ENCODE results near the gene OSBPL7. TPM values are rescaled to one million over a fixed set of nuclear protein-coding genes. Genes with fewer than 3 reads are reported as not detected.

OSBPL7 gene
- total RNA-seq, 1 donor from 2014 or later, result 5.6 TPM

- H3K27ac ChIP-seq, result no peak overlapping the region
- peak in 1 of 2 donors; percentile 72 for DNase-seq (ENCODE audit: extremely low spot score in 2 of 2)
- TF ChIP-seq POLR2A (IDR thresholded peaks at IDR 0.05), result no peak
- no peak for TF ChIP-seq POLR2AphosphoS5 (IDR thresholded peaks at IDR 0.05; ENCODE audit: insufficient read depth in 1 of 2, low read depth in 1 of 2)
- TF ChIP-seq CTCF (IDR thresholded peaks at IDR 0.05), result no peak
- intact Hi-C loops (cut with DNase I), result no loop called here
- no peaks in the 10 kb centered on the region for H3K36me3 ChIP-seq
- H3K4me3 ChIP-seq, result no peak overlapping the region
- H3K27me3 ChIP-seq, result no peaks in the 10 kb centered on the region
- no peaks in the 10 kb centered on the region for H3K4me1 ChIP-seq
- H3K9me3 ChIP-seq, result no peaks in the 10 kb centered on the region
Measured at GRCh38 chr17:47801176-47801765, 20.3 kb downstream of the OSBPL7 start.

- DNase-seq (ENCODE audit: extremely low spot score in 2 of 2), result peak; percentile 72 to 85
- Histone ChIP-seq H3K27me3 (no peaks in the 10 kb centered on the region), H3K4me1 (no peaks in the 10 kb centered on the region), H3K27ac (no peak overlapping the region), H3K9me3 (no peaks in the 10 kb centered on the region), H3K4me3 (no peak overlapping the region), H3K36me3 (no peaks in the 10 kb centered on the region)
- TF ChIP-seq POLR2AphosphoS5 (IDR thresholded peaks at IDR 0.05; ENCODE audit: insufficient read depth in 1 of 2, low read depth in 1 of 2), result no peak
- no peak for TF ChIP-seq POLR2A (IDR thresholded peaks at IDR 0.05)
- no peak for TF ChIP-seq CTCF (IDR thresholded peaks at IDR 0.05)
- intact Hi-C loops (cut with DNase I), result no loop called here
Measured at GRCh38 chr17:47800686-47801085, 20.9 kb downstream of the OSBPL7 start.

- intact Hi-C loops (cut with DNase I), result no loop called here
- Histone ChIP-seq H3K36me3 (no peaks in the 10 kb centered on the region), H3K27ac (no peak overlapping the region)
Measured at GRCh38 chr17:47797797-47798196, 23.8 kb downstream of the OSBPL7 start.

GRCh38 chr17:47792979-47793378 lies 28.6 kb downstream of the OSBPL7 start:
- no peak overlapping the region for H3K4me3 ChIP-seq
- no peak for DNase-seq (ENCODE audit: extremely low spot score in 2 of 2)
- no peak overlapping the region for H3K27ac ChIP-seq
- intact Hi-C loops (cut with DNase I), result no loop called here
- no peaks in the 10 kb centered on the region for H3K9me3 ChIP-seq
- TF ChIP-seq POLR2AphosphoS5 (IDR thresholded peaks at IDR 0.05; ENCODE audit: insufficient read depth in 1 of 2, low read depth in 1 of 2) (no peak), POLR2A (IDR thresholded peaks at IDR 0.05) (no peak), CTCF (IDR thresholded peaks at IDR 0.05) (no peak)
- H3K4me1 ChIP-seq, result peaks cover 10% of the 10 kb centered on the region
- no peaks in the 10 kb centered on the region for H3K36me3 ChIP-seq
- H3K27me3 ChIP-seq, result no peaks in the 10 kb centered on the region

More at GRCh38 chr17:47797797-47798196, 23.8 kb downstream of the OSBPL7 start:
- Histone ChIP-seq H3K27me3 (no peaks in the 10 kb centered on the region), H3K4me1 (no peaks in the 10 kb centered on the region), H3K9me3 (no peaks in the 10 kb centered on the region), H3K4me3 (no peak overlapping the region)
- TF ChIP-seq POLR2A (IDR thresholded peaks at IDR 0.05), result no peak
- peak in 1 of 2 donors; percentile 49 for DNase-seq (ENCODE audit: extremely low spot score in 2 of 2)

- Histone ChIP-seq H3K27me3 (no peaks in the 10 kb centered on the region), H3K27ac (no peak overlapping the region), H3K4me1 (peaks cover 10% of the 10 kb centered on the region), H3K4me3 (no peak overlapping the region), H3K36me3 (no peaks in the 10 kb centered on the region), H3K9me3 (no peaks in the 10 kb centered on the region)
- no peak for DNase-seq (ENCODE audit: extremely low spot score in 2 of 2)
- TF ChIP-seq POLR2A (IDR thresholded peaks at IDR 0.05) (no peak), CTCF (IDR thresholded peaks at IDR 0.05) (no peak), POLR2AphosphoS5 (IDR thresholded peaks at IDR 0.05; ENCODE audit: insufficient read depth in 1 of 2, low read depth in 1 of 2) (no peak)
- intact Hi-C loops (cut with DNase I), result no loop called here
Measured at GRCh38 chr17:47792457-47792856, 29.1 kb downstream of the OSBPL7 start.
